RPMI7951 (cell line): ENCODE data around the gene CLCA4. TPM values are rescaled to one million over a fixed set of nuclear protein-coding genes. Genes with fewer than 3 reads are reported as not detected.

ENCODE experiments used
- DNase-seq: peaks from one replicate; pipeline ENCODE4 v3.0.0-alpha.2; 2012; ENCODE audit warnings: low read depth
- total RNA-seq: library from RNA; depleted of rRNA; stranded (reverse); fragments of >200 nt; shearing (Covaris generic); gene quantifications from 2 replicates; pipeline ENCODE4 v1.2.3, GENCODE V29; 2014; rRNA removed

The CLCA4 gene, protein sequence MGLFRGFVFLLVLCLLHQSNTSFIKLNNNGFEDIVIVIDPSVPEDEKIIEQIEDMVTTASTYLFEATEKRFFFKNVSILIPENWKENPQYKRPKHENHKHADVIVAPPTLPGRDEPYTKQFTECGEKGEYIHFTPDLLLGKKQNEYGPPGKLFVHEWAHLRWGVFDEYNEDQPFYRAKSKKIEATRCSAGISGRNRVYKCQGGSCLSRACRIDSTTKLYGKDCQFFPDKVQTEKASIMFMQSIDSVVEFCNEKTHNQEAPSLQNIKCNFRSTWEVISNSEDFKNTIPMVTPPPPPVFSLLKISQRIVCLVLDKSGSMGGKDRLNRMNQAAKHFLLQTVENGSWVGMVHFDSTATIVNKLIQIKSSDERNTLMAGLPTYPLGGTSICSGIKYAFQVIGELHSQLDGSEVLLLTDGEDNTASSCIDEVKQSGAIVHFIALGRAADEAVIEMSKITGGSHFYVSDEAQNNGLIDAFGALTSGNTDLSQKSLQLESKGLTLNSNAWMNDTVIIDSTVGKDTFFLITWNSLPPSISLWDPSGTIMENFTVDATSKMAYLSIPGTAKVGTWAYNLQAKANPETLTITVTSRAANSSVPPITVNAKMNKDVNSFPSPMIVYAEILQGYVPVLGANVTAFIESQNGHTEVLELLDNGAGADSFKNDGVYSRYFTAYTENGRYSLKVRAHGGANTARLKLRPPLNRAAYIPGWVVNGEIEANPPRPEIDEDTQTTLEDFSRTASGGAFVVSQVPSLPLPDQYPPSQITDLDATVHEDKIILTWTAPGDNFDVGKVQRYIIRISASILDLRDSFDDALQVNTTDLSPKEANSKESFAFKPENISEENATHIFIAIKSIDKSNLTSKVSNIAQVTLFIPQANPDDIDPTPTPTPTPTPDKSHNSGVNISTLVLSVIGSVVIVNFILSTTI
- total RNA-seq = not detected in 2 replicates

DNA sequence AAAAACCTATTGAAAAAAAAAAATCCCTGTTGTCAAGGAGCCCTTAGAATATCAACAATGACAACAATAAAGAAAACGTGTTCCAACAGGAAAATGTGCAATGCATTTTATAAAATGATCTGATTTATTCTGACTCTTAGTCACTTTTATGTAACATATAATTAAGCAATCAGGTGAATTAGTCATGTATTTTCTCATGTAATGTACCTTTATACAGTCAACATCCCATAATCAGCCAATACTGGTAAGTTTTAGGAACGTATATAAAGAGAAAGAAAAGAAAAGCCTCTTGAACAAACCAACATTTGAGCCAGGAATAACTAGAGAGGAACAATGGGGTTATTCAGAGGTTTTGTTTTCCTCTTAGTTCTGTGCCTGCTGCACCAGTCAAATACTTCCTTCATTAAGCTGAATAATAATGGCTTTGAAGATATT is at the start of gene CLCA4:
CLCA4 (plus strand) TSS at position 292 of the 435 bp plus-strand sequence; CDS start at position 334, 42 bp downstream.
- no peak for DNase-seq

DNA sequence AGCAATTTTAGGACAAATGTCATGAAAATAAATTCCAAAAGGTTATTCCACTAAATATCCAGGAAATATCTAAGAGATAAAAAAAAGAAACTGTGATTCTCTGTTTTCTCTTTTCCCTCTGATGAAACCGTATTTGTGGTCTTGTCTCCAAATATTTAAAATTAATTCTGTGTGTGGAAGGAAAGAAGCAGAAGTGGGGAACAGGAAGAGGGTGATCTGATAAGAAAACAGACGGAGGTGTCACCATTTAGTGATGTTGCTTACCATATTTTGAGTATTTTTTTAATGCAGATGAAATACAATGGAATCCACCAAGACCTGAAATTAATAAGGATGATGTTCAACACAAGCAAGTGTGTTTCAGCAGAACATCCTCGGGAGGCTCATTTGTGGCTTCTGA is 48.6 kb upstream of the CLCA4 start:
- no peak for DNase-seq

DNA sequence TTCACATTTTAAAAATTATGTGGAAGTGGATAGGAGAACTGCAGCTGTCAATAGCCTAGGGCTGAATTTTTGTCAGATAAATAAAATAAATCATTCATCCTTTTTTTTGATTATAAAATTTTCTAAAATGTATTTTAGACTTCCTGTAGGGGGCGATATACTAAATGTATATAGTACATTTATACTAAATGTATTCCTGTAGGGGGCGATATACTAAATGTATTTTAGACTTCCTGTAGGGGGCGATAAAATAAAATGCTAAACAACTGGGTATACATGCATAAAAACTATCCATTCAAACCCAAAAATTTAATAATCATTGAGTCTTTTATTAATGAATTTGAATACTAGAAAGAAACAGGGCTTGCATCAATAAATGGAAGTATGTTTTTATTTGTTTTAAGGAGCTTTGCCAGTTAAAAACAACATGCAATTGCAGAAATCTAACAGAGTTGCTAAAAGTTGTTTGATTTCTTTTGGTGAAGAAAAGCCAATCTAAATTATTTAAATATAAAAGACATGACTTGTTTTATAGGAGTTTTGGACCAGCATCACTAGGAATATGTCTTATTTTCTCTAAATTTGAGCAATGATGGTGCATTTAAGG is 46.8 kb upstream of the CLCA4 start:
- peak; percentile 46 for DNase-seq

DNA sequence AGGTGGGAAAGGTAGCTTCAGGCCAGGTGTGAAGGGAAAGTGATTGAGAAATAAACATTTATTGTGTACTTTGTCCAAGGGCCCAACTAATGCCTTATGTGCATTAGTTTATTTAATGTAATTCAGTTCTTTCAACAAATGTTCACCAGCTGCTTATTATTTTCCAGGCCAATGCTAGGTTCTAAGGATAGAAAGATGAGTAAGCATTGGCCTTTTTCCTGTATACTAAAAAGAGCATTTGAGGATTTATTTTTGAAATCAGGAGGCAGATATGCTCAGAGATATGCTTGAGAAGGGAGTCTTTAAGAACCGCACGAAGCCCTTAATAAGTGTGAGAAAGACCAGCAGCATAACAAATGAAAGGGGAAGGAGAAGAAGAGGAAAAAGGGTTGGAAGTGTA is 46.2 kb upstream of the CLCA4 start:
- DNase-seq = peak; percentile 26

DNA sequence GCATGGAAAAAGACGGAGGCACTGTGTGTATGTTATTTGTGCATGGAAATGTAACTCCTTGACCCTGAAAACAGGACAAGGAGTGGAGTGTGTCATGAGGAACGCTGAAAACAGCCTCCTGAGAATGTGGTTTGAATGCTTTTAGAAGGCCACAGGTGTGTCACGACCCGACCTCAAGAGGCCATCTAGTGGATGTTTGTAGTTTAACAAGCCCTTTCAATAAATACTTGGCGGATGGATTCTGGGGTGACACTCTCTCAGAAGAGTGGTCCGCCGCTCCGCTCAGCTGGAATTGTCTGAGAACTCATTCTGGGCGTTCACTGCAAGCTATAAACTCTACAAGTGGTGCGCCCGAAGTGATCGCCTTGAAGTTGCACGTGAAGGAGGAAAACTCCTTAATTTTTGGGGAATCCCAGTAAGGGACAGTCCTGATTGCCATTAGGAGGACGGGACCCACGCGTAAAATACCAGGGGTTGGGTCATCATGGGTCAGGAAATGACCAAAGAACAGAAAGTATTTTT is 44.7 kb upstream of the CLCA4 start:
- peak; percentile 57 for DNase-seq

DNA sequence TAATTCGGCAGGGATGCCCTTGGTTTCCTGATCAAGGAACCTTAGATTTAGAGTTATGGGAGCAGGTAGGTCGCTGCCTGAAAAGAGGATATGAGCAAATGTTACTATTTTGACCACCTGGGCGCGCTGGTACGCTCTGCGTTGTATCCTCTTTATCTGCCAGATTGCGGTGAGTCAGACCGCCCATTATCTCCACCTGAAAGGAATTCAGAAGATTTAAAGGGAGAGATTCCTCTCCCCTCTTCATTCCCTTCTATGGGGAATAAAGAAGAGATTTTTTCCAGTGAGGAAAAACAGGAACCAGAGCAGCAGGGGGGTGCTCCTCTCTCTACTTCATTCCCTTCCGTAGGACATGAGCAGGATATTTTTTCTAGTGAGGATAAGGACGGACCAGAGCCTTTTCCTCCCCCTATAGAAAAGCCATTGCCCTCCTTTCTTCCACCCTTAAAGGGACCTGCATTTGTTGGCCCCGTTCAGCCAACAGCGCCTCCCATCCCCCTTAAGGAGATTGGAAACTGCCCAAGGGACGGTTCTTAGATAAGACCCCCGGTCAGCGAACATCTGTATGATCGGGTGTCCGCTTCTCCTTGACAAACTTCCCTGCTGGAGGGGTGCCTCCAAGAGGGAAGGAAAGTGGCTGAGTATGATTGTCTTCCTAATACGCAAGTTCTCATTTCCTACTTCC is 44.0 kb upstream of the CLCA4 start:
- peak; percentile 31 for DNase-seq

DNA sequence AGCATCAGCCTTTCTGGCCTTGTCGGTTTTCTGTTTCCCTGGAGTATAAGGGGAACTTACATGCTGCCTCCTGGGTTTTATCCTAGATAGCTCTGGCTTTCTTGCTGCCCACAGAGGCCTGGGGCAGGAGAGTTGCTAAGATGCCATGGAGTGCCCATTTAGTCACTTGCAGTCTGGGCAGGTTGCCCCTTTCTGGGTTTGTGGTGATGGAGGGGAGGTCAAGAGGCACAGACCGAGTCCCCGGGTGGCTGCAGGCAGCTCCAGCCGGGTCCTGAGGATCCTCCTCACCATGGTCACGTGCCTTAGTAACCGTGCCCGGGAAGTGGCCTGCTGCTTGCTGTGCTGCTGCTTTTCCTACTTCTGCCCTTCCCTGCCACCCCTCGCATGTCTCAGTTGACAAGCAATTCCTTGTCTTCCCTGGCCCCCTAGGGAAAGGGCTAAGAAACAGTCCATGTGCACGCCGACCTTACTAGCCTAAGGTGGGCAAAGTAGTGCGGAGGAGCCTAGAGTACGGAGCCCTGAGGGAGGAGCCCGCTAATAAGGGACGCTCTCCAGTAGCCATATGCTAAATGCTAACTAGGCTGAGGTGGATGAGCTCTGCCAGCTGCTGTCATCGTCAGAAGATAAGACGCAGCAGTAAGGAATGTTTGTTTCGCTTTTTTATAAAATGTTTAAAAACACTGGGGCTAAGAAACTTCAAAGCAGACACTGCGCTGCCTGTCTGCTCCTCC is 43.3 kb upstream of the CLCA4 start:
- peak; percentile 62 for DNase-seq

DNA sequence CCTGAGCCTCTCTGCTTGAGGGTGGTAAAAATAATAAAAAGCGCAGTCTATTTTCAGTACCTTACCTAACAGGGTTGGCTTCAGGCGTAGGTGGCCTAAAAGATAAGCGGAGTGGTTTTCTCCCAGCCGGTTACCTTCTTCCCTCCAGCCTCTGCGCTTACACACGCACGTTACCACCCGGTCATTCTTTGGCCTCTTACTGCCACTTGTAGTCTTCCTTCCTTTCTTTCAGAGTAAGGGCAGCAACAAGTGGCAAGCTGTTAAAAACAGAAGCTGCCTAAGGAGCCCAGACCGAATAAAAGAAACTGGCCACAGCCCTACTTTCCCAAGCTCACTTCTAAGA is 42.8 kb upstream of the CLCA4 start:
- no peak for DNase-seq

DNA sequence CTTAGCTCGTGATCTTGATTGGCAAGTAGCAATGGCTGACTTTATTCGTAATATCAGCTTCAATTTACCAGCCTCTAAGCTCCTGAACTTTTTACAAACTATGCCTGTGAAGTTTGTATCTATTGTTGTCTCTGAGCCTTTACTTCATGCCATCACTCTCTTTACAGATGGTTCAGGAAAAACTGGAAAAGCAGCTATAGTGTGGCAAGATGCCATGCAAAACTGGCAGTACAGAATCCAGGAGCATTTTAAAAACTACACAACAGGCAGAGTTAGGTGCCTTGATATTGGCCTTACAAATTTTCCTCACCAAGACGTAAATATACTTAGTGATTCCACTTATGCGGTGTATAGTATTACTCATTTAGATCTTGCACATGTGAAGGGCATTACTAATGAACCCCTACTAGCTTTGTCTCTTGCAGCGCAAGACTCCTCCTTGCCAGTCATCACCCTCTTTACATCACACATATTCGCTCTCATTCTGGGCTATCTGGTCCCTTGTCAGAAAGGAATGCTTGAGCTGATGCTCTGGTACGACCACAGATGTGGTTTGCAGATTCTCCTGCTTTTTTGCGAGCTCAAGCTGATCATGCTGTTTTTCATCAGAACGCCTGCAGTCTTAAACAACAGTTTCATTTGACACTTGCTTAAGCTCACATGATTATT is 41.8 kb upstream of the CLCA4 start:
- no peak for DNase-seq

DNA sequence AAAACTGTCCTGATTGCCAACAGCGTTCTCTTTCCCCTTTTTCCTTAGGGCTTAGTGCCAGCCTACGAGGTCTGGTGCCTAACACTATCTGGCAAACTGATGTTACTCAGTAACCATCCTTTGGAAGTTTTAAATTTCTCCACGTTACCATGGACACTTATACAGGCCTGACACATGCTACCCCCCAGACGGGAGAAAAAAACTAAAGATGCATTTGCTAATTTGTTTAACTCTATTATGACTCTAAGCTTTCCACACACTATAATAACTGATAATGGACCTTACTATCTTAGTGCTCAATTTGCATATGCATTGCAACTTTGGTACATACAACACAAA is 41.3 kb upstream of the CLCA4 start:
- no peak for DNase-seq

DNA sequence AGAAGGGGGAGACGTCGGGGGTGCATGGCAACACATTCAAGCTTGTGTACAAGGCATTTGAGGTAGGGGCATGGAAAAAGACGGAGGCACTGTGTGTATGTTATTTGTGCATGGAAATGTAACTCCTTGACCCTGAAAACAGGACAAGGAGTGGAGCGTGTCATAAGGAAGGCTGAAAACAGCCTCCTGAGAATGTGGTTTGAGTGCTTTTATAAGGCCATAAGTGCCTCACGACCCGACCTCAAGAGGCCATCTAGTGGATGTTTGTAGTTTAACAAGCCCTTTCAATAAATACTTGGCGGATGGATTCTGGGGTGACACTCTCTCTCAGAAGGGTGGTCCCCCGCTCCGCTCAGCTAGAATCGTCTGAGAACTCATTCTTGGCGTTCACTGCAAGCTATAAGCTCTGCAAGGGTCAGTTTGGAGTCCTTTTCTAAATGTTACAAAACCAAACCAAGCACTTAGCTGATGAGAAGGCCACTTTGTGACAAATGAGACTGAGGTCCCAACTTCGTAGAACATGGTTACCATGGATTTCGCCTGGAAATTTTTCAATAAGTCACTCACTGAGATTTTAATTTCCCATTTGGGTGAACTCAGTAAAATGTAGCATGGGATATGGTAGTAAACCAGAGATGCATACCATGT is 38.8 kb upstream of the CLCA4 start:
- DNase-seq = peak; percentile 61

DNA sequence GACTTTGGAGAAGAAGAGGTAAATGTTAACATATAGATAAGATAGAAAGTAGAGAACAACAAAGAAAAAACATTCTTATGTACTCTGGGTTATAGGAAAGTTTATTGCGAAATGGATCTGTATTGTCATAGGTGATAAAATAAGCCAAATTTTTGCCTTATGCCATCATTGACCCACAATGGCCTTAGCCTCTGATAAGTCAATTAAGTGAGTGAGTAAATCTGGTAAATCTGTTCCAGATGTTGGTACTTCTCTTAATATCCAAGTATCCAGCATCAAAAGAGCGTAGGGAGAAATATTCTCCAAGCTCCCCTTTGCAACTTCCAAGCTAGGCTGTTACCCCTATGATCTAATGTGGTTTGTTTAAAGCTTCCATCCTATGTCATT is 38.3 kb upstream of the CLCA4 start:
- DNase-seq = peak; percentile 78

DNA sequence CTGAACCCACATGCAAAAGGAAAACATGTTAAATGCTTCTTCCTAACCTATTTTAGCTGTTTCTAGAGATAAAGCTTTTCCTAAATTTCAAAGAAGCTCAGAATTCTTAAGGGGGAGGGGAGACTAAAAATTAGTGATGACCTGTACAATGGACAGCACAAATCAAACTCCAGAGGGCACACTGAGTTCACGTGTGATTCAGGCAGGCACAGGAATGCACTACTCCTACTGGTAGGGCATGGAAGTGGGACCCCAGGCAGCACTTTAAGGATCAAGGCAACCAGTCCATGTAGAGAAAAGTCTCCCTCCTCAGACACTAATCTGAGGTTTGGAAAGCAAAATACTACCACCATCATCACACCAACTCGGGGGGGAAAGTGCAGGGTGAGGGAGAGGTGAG is 31.3 kb upstream of the CLCA4 start:
- DNase-seq = peak; percentile 49

DNA sequence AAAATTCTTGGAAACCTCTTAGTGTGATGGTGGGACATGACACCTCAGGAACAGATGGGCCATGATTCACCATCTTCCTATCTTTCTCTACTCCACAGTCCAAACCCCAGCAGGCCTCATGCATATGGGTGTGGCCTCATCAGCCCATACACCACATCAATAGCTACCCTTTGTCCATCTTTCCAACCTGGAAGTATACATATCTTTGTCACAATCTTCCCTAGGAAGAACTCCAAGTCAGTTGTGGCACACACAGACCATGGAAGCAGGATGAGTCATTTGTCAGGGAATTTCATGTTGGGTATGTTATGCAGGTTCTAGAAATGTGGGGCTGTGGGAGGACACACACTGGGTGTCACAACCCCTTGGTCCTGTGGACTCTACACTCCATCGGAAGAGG is 30.5 kb upstream of the CLCA4 start:
- peak; percentile 82 for DNase-seq

DNA sequence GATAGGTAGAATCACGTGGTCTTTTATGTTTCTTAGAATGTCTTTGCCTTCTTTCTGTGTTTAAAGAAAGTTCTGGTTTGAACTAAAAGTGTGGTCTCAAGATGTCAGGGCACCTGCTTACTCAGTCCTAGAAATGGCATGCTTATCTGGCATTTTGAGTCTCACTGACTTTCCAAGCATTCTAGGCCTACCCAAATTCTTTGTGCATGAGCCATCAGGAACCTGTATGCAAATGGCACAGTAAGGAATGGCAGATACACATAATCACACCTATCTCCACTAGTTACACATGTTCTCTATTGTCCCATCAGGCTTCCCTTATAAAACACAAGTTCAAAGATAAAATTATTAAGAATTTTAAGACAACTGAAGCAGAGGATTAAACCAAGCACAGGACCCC is 29.5 kb upstream of the CLCA4 start:
- no peak for DNase-seq

DNA sequence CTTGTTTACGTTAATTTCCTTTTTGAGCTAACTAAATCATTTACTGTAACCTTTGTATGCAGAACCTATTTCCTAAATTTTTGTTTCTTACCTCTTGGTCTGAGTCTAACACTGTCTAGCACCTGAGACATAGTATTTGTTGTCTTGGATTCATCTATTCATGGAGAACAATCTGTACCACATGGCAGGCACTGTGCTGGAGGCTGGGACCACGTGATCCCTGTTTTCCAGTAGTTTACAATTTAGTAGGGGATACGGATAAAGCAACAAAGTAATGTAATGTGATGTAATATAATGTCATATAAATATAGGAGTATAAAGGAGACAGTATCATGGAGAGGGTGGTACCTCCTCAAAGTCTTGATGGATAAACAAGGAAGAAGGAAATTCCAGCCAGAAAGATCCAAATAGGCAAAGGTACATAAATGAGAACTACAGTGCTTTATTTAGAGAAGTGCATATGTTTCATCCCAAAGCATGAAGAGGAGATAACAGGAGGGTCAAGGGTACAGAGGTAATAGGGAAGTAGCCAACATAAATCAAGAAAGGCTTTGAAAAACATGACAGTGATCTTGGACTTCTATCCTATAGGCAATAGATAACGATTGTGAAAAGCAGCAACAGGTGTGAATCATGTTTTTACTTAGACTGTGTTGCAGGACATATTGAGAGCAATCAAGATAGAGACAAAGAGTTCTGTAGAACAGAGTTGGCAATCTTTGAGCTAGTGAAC is 25.9 kb upstream of the CLCA4 start:
- DNase-seq = no peak

DNA sequence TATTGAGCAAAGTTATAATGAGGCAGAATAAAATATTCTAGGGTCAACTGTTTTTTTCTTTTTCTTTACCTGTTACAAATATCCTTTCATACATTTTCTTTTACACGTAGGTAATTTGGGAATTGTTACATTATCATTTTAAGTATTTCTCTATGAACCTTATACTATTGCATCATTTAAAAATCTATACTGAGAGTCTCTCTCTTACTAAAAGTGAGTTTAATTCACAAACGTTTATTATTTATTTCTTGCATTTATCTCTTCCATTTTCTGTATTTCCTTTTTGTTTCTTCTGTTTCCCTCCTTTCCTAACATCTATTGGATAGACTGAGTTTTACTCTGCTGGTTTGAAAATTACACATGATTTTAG is 25.4 kb upstream of the CLCA4 start:
- DNase-seq = no peak

DNA sequence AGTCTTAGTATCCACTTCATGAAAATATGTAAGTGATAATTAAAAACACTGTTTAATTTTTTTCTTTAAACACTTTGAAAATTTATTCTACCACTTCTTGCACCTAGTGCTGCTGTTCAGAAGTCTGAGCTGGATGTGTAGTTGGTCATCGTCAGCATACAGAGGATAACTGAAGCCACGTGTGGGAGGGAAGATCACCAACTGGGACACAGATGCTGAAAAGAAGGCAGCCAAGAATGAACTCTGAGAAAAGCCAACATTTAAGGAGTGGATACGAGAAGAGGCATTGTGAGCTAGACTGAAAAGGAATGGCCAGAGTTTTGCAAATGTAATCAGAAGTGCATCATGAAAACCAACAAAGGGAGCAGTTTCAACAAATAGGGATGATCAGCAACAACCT is 24.6 kb upstream of the CLCA4 start:
- DNase-seq = no peak

DNA sequence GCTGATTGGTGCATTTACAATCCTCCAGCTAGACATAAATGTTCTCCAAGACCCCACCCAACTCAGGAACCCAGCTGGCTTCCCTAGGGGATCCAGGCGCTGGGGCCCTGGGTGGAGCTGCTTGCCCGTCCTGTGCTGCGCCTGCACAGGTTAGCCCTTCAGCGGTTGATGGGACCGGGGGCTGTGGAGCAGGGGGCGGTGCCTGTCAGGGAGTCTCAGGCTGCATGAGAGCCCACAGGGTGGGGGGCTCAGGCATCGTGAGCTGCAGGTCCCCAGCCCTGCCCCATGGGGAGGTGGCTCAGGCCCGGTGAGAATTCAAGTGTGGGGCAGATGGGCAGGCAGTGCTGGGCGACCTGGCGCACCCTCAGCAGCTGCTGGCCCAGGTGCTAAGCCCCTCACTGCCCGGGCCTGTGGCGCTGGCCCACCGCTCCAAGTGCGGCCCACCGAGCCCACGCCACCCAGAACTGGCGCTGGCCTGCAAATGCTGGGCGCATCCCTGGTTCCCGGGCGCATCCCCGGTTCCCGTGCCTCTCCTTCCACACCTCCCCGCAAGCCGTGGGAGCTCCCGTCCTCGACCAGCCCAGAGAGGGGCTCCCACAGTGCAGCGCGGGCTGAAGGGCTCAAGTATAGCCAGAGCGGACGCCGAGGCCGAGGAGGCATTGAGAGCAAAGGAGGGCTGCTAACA is 23.1 kb upstream of the CLCA4 start:
- no peak for DNase-seq
